Measurements from ENCODE around the gene TMSB10. TPM values are rescaled to one million over a fixed set of nuclear protein-coding genes. Genes with fewer than 3 reads are reported as not detected.

TMSB10 gene
- total and polyA plus RNA-seq, 2 of the 13 experiments (the other 11 are each of a cell fraction or from before 2014, with no cell fraction given) = 665 to 708 TPM

- TF ChIP-seq NFATC3 (CRISPR knock-in tag; IDR thresholded peaks at IDR 0.05) (no peak), SNAPC5 (CRISPR knock-in tag; IDR thresholded peaks at IDR 0.05; ENCODE audit: borderline replicate concordance) (0 out of 2 replicates have a peak, but pooled peaks have one; percentile 20), KLF11 (CRISPR knock-in tag; IDR thresholded peaks at IDR 0.05) (peak; percentile 48; the same call in 1 of the 2 replicates), HNRNPUL1 (IDR thresholded peaks at IDR 0.05; ENCODE audit: low read depth, low read length) (no peak), YEATS2 (CRISPR knock-in tag; IDR thresholded peaks at IDR 0.05; ENCODE audit: borderline replicate concordance) (peak; percentile 78; the same call in 1 of the 2 replicates), CHD2 (IDR thresholded peaks at IDR 0.05; ENCODE audit: low read depth, low read length) (0 out of 2 replicates have a peak, but pooled peaks have one; percentile 13), RBM39 (IDR thresholded peaks at IDR 0.05; ENCODE audit: low read depth, low read length, poor library complexity, severe bottlenecking) (no peak), CREM (IDR thresholded peaks at IDR 0.05) (peak; percentile 72), CREM (CRISPR knock-in tag; IDR thresholded peaks at IDR 0.05) (no peak), ARID4A (CRISPR knock-in tag; IDR thresholded peaks at IDR 0.05; ENCODE audit: borderline replicate concordance) (peak; percentile 59; the same call in 1 of the 2 replicates), YY1 (IDR thresholded peaks at IDR 0.05; ENCODE audit: insufficient read depth, insufficient replicate concordance, low read depth, low read length) (peak; percentile 46), GLI4 (CRISPR knock-in tag; IDR thresholded peaks at IDR 0.05; ENCODE audit: borderline replicate concordance) (no peak; the same call in 1 of the 2 replicates), MTERF4 (CRISPR knock-in tag; IDR thresholded peaks at IDR 0.05) (no peak), ZNF562 (CRISPR knock-in tag; IDR thresholded peaks at IDR 0.05; ENCODE audit: borderline replicate concordance) (no peak), ZBED4 (CRISPR knock-in tag; IDR thresholded peaks at IDR 0.05; ENCODE audit: borderline replicate concordance) (peak; percentile 67; the same call in 1 of the 2 replicates), ZSCAN5A (CRISPR knock-in tag; IDR thresholded peaks at IDR 0.05; ENCODE audit: borderline replicate concordance) (no peak), KDM2A (CRISPR knock-in tag; IDR thresholded peaks at IDR 0.05; ENCODE audit: borderline replicate concordance, low read depth) (peak; percentile 82)
Measured at GRCh38 chr2:84946204-84947009, 41.0 kb downstream of the TMSB10 start (continued).

Data from HepG2 (cell line).